ENCODE measurements around the gene GAPDHS. TPM values are rescaled to one million over a fixed set of nuclear protein-coding genes. Genes with fewer than 3 reads are reported as not detected.
A peak's percentile ranks its signal among the peaks of the same experiment; 100 is the strongest.

Gene GAPDHS
- total RNA-seq, 1 experiment from 2014 or later = not detected

DNA sequence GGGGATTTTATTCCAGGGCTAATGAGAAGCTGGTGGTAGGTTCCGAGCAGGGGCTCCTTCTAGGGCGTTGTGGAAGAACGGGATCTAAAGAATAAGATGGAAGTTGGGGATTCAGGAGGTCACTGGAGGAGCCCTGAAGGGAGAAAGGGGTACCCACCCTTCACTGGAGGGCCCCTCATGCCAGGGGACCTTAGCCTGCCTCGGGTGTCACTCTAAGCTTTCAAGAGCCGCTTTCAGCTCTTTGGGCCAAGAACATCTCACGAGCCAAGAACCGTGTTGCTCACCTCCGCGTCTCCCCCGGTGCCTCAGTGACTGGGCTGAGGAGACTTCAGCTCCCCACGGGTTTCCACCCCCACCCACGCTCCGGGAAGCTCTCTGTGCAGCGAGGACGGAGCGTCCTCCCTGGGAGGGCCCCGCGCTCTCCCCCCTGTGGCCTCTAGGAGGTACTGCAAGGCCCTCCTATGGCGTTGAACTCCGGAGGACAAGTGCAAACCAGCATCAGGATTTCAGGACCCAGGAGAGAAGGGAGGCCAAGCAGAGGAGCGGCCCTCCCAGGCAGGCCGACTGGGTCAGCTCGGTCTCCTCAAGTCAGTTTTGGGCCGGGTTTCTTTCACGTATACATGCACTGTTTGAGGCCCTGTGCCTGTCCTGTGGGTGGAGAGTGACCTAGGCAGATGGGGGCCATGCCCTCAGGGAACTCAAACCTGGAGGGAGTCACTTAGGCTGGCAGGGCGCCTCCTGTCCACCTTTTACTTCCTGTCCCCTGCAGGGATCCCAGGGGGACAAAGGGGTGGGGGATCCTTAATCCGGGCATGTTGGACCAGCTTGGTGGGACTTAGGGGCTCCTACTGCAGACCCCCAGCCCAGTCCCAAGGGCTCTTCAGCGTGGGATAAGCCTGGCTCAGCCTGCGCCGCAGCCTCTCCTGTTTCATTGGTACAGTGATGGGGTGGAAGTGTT lies 37.9 kb upstream of the GAPDHS start:
- Histone ChIP-seq H3T11ph (ENCODE audit: low read length) (no peak overlapping the region), H4K5ac (ENCODE audit: insufficient read length, low read depth, low read length) (no peak overlapping the region), H3K9ac (ENCODE audit: extremely low read depth, insufficient read length, low read length) (no peak overlapping the region), H3K23me2 (ENCODE audit: insufficient read length, low read depth, low read length, poor library complexity, severe bottlenecking) (no peaks in the 10 kb centered on the region), H3K9me3 (ENCODE audit: control insufficient read depth, low read depth, low read length) (no peaks in the 10 kb centered on the region), H3K4me2 (ENCODE audit: insufficient read depth, insufficient read length, low read length) (no peak overlapping the region), H3K4ac (ENCODE audit: low read depth, low read length) (no peak overlapping the region), H3K79me2 (ENCODE audit: insufficient read depth, low read length) (no peaks in the 10 kb centered on the region), H4K8ac (replicated peaks; ENCODE audit: insufficient read length, low read depth, low read length) (no peak overlapping the region), H3K18ac (ENCODE audit: insufficient read length, low read depth, low read length) (no peak overlapping the region), H3K27me3 (ENCODE audit: insufficient read depth, low read length) (no peaks in the 10 kb centered on the region), H2BK5ac (ENCODE audit: insufficient read length, low read length) (no peak overlapping the region), H3K4me1 (ENCODE audit: insufficient read depth, low read length) (no peaks in the 10 kb centered on the region), H3K27ac (ENCODE audit: insufficient read length, low read depth, low read length) (no peak overlapping the region), H4K91ac (ENCODE audit: insufficient read length, low read depth, low read length) (no peak overlapping the region), H2BK12ac (ENCODE audit: insufficient read length, low read depth, low read length) (no peak overlapping the region), H4K20me1 (ENCODE audit: control insufficient read depth, insufficient read depth, insufficient read length) (no peaks in the 10 kb centered on the region), H2BK120ac (ENCODE audit: low read depth, low read length, poor library complexity, severe bottlenecking) (no peak overlapping the region), H3K23ac (ENCODE audit: insufficient read length, low read depth, low read length) (no peak overlapping the region), H2BK15ac (ENCODE audit: low read depth, low read length) (no peak overlapping the region), H2AK5ac (ENCODE audit: insufficient read length, low read length) (no peak overlapping the region), H2AFZ (ENCODE audit: low read length) (no peak overlapping the region), H3K79me1 (ENCODE audit: insufficient read depth, low read depth, low read length, poor library complexity, severe bottlenecking) (no peaks in the 10 kb centered on the region), H3K14ac (ENCODE audit: insufficient read depth, low read length) (no peak overlapping the region), H2BK20ac (ENCODE audit: low read depth, low read length, poor library complexity, severe bottlenecking) (no peak overlapping the region), H3K56ac (ENCODE audit: insufficient read length, low read depth, low read length) (no peak overlapping the region)
- H3K27me3 Mint-ChIP-seq (ENCODE audit: low read depth) = peaks cover 29% of the 10 kb centered on the region
- H3K9me3 Mint-ChIP-seq = no peaks in the 10 kb centered on the region
- no peak overlapping the region; a peak in 3 of 5 replicates for H3K4me3 Mint-ChIP-seq
- WGBS (ENCODE audit: extremely low coverage, insufficient read length, low lambda C conversion rate) = no CpG with 5 or more reads among the region's 30 CpGs
- TF ChIP-seq, protein P1, sequence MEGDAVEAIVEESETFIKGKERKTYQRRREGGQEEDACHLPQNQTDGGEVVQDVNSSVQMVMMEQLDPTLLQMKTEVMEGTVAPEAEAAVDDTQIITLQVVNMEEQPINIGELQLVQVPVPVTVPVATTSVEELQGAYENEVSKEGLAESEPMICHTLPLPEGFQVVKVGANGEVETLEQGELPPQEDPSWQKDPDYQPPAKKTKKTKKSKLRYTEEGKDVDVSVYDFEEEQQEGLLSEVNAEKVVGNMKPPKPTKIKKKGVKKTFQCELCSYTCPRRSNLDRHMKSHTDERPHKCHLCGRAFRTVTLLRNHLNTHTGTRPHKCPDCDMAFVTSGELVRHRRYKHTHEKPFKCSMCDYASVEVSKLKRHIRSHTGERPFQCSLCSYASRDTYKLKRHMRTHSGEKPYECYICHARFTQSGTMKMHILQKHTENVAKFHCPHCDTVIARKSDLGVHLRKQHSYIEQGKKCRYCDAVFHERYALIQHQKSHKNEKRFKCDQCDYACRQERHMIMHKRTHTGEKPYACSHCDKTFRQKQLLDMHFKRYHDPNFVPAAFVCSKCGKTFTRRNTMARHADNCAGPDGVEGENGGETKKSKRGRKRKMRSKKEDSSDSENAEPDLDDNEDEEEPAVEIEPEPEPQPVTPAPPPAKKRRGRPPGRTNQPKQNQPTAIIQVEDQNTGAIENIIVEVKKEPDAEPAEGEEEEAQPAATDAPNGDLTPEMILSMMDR (conservative IDR thresholded peaks at IDR 0.05) = peak; percentile 95
- DNase-seq = peak; percentile 76
- peaks cover 20 to 41% (median 36%) of the 10 kb centered on the region in 3 experiments; a peak in 6 of 7 replicates for H3K36me3 Mint-ChIP-seq (ENCODE audit: insufficient read depth in 1 of 3, low read depth in 3 of 3)
- H3K4me1 Mint-ChIP-seq = peaks cover 16 to 20% of the 10 kb centered on the region in 2 experiments
- peak overlapping the region in 1 of 3 experiments; percentile 66; a peak in 1 of 7 replicates for H3K27ac Mint-ChIP-seq

Measured in H9 (cell line).